COR-L47 (cell line): ENCODE results near the gene MACROD2.

Experiments used
- DNase-seq: peaks from one replicate; lab custom pipeline; 2025; lab: John Stamatoyannopoulos, UW

The MACROD2 gene

DNA sequence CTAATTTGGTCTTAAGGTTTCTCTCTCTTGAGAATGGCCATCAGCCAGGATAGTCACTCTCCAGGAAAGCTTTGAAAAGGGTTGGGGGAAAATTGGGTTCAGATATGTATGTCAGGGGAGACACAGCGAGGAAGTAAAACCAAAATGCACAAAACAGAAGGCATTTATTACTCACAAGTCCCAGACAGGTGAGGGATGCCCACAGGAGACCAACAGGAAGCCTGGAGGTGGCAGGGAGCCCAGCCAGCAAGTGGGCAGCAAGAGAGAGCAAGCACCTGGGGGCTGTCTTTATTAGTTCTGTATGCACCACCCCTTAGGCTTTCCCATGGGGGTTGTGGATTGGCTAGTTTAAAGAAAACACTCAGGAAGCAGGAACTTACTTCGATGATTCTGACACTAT is 1870.2 kb downstream of the MACROD2 start:
- DNase-seq = no peak

DNA sequence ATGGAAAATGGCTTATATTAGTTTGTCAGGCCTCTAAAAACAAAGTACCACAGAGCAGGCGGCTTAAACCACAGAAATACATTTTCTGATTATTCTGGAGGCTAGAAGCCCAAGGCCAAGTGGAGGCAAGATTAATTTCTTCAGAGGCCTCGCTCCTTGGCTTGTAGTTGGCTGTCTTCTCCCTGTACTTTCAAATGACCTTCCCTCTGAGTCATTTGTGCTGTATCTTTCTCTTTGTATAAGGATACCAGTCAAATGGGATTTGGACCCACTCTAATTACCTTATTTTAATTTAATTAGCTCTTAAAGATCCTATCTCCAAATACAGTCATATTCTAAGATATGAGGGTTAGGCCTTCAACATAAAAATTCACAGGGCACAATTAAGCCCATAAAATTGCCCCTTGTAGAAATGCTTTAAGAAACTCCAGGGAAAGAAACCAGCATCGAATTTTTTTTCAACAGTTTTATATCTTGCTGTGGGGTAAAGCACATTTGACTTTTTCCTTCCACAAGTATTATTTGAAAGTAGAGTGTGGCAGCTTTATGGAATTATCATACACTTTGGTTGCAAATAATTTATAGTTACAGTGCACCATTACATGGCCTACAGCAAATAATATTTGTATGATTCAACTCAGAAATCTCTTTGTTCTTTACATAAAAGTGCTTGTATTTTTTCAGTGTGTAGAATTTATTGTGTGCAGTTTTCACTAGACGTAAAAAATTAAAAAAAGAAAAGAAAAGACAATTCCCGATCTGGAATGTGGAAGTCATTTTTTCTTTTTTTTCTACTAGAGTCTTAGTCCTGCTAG is 1871.8 kb downstream of the MACROD2 start:
- DNase-seq = no peak

DNA sequence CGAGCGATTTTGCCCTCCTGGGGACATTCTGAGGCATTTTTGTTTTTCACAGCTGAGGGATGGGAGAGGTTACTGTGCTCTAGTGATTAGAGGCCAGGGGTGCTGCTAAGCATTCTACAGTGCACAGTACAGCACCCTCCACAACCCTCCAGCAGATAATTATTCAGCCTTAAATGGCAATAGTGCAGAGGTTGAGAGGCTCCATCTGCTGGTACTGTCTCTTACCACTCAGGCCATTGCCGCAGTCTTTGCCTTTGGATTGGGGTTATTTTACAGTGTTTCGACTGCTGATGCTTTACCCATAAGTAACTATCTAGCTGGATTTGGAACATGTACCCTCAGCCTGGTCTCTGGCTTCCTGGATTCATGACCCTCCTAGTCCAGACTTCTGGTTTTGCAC is 1872.6 kb downstream of the MACROD2 start:
- no peak for DNase-seq

DNA sequence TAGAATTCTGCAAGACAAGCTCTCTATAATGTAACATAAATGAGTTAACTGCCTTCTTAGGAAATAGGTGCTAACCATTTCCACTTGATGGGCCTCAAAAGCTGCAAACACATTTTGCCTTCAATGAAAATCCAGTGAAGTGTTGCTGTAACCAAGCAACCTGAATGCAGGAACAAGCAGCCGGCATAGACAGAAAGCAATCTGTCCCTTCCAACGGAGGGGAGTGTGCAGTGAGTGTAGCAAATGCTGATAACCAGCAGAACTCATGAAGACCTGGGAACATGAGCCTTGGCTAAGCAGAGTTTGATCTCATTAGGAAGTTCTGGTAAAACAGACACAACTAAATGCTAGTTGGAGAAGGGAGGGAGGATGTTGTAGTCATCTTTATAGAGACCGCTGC is 1880.1 kb downstream of the MACROD2 start:
- no peak for DNase-seq

DNA sequence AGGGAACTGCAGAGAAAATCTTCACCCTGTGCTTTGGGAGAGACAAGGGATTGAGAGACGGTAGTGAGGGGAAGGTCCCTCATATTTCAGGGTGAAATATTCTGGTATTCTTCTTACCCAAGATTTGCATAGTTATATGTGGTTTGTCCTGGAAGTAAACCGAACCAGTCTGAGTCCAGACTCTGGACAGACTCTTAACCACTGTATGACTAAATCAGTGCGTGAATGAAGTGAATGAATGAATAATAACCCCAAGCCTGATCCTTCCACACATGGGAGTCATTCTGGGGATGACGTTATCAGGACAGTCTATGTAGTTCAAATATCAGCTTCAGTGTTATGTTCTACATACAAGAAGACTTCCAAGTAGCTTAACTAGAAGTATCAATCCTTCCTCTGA is 1887.2 kb downstream of the MACROD2 start:
- no peak for DNase-seq

DNA sequence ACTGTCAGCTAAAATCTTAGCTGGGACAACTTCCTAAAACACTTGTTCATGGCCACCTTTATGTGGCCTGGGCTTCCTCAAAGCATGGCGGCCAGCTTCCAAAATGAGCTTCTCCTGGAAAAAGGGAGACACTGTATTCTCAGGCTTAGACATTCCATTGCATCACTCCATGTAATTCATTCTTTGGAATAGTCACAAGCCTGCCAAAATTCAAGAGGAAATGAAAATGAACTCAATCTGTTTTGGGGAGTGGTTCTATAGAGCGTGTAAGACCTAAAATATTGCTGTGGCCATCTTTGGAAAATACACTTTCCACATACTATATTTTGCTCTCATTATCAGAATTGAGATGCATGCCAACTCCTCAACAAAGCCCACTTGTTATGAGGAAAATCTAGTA is 1890.9 kb downstream of the MACROD2 start:
- DNase-seq = no peak

DNA sequence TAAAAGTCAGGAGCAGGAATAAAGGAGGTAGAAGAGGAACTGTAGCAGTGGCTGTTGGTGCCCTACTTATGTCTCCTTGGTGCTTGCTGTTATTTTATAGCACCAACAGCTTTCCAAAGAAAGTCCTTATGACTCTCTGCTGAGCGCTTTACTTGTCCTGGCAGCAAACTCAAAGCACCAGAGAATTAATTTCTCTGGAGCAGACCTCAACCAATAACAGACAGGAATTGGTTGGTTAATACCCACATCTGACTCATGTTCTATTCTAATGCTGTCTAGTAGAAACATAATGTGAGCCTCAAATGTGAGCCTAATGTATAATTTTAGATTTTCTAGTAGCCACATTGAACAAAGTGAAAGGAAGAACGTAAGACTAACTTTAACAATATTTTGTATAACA is 1892.1 kb downstream of the MACROD2 start:
- no peak for DNase-seq

DNA sequence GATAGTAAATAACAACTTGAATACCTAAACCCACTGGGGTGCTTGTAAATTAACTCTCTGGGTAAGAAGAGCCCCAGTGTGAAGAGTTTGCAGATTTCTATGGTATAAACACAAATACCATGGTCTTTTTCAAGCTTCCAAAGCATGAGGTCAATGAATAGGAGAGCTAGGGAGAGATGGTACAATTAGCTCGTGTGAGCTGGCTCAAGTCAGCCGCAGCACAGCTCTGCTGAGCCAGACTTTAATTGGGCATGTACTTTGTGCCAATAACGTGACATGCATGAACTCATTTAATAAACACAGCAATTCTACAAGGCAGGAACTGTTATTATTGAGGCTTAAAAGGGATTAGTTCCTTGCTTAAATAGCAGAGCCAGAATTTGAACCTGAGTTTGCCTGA is 1893.7 kb downstream of the MACROD2 start:
- no peak for DNase-seq

DNA sequence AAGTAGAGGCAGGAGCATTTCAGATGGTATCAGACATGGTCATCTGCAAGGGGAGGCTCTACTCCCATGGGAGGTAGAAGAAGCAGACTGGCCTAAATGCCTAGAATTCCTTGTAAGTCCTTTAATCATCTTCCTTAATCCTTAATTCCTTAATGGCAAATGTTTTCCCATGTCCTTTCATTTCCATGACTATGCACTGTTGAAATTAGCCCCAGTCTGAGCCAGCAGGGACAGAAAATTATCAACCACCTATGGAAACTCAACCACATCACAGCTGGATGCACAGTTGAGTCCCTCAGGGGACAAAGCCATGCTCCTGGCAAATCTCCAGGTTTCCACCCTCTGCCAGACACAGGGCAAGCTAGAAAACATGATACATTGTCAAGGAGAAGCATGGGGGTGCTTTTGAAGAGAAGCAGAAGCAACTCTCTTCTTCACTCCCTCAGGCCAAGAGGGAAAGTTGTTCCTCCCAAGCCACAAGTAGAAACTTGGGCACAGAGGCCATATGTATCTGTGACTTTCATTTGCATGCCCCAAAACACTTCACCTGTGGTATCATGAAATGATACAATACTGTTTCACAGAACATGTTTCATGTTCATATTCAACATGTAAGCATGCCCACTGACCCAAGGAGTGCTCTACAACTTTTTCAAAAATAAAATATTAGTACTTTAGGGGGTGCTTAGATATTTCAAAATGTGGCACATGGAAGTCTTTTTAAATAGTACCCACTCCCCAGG is 1894.4 kb downstream of the MACROD2 start:
- DNase-seq = peak; percentile 49

DNA sequence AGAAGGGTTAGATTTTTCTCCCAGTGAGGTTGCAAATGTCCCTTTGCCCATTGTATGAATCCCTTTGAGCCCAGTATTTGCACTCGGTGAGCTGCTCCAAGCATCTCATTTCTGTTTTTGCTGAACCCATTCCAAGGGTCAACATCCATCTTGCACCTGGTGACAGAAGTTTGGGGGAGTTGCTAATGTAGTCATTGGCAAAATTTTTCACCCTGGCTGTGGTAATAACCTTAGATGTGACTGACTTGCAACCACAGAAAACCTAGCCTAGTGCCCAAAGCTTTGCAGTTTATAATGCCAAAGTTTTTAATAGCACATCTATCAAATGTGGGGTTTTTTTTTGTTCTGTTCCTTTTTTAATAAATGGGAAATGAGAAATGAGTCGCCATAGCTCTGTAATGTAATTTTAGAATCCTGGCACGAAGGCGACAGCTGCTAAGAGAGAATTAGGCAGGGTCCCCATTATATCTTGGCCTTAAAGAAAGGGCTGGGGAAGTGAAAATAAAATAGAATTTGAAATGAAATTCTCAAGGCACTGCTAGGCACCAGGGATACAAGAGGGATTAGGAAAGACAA is 1895.2 kb downstream of the MACROD2 start:
- DNase-seq = no peak

DNA sequence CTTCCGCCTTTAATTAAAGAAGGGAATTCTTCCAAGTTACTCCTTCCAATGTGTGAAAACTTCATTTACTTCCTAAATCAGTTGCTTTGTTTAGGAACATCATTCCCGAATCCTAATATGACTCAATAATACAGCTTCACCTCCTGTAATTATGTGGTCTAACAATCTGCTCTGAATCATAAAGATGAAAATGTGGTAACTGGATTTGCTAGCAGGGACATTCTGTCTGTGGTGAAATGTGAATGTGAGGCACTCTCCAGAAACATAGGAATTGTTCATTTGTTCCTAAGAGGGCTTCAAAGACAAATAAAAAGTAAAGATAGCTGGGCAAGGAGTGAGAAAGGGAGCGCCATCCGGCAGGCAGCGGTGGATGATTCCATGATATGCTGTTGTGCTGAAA is 1899.8 kb downstream of the MACROD2 start:
- DNase-seq = no peak

DNA sequence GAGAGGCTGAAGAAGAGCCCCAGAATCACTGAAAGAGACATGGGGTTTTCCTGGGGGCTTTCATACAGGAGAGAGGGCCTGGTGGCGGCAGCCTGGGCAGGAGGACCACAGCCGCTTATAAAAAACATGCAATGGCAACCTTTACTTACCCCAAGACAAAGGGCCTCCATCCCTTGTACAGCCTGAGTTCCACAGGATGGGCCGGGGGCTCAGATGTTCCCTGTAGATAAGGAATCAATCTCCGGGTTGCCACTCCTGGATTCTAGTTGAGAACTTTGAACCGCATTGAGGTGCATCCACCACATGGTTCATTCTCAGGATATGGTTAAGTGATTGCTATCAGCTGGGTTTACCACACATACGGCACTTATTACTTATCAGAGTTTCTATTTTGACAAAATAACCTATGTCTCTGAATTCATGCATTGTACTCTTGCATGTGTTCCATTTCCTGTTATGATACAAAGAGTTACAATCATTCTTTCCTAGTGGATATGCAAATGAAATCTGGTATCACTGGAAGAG is 1900.3 kb downstream of the MACROD2 start:
- DNase-seq = no peak

DNA sequence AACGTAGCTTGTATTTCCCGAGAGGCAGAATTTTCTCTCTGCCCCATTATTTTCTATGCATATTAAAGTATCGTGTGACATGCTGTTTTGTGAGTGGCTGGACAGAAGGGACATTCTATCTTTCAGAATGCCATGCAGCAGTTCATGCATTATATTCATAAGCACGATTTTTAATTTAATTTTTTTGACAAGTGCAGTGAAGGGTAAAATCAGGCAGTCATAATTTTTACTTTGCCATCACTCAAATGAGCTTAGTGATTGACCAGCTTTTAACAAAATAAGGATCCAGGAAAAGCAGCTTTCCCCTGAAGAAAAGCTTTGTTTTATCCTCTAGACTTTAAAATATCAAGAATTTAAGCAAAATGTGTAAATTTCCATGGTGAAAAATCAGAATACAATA is 1904.7 kb downstream of the MACROD2 start:
- DNase-seq = no peak

DNA sequence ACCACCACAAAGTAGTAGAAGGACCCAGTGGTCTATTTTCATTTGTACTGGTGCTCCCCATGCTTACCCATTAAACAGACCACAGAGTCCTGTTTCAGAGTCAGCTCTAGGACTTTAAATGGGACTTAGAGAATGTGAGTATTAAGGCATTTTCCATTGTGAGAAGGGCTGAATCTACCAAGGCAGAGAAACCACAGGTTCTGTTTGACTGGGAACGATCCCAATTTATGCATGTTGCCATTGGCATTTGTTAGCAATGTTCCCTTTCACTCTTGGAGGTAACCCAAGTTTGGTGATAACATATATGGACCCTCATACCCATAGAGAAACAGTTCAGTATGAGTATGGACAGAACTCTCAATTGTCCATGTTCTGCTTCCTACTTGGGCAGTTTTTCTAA is 1905.1 kb downstream of the MACROD2 start:
- DNase-seq = no peak

DNA sequence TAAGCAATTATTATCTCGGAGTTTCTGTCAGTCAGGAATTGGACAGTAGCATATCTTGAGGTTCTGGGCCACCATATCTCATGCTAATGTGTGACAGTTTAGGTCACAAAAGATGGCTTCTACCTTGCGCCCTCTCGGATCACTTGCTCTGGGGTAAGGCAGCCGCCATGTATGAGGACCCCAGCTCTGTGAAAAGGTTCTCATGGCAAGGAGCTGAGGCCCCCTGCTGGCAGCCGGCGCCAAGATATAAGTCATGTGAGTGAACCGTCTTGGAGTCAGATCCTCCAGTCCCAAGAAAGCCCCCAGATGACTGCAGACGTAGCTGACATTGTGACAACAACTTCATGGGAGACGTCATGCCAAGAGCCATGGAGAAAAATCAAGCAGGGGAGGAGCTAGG is 1907.2 kb downstream of the MACROD2 start:
- no peak for DNase-seq

DNA sequence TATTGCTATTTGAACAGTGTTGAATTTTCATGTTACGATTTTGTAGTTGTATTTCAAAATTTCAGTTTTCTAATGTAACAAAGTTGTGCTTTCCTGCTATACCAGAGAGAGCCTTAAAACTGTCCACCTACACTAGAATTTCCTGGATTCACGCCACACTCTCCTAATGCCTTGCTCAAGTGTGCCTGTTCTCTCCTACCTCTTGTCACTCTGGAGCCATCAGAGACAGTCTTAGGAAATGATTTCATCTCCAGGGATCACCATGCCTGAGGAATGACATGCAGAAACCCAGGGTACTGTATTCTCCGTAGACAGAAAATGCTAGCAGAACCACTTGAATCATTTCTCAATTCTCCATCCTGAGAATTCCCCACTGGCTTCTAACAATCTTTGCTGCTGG is 1910.3 kb downstream of the MACROD2 start:
- no peak for DNase-seq

DNA sequence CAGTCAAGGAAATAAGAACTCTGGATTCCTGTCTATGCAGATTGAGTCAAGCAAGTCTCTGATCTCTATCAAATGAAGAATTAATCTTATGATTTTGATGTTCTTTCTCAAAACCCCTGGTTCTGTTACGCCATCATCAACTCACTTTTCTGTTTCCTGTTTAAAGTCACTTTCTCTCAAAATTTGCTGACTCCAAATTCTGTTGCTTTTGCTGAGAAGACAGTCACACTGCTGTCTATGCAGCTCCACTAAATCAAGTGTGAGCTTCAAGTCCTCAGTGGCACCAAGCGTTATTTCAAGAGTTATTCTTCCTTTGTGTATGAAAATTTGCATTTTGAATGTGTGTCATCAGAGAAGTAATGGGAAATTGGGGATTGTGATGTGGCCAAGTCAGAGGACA is 1914.7 kb downstream of the MACROD2 start:
- no peak for DNase-seq

DNA sequence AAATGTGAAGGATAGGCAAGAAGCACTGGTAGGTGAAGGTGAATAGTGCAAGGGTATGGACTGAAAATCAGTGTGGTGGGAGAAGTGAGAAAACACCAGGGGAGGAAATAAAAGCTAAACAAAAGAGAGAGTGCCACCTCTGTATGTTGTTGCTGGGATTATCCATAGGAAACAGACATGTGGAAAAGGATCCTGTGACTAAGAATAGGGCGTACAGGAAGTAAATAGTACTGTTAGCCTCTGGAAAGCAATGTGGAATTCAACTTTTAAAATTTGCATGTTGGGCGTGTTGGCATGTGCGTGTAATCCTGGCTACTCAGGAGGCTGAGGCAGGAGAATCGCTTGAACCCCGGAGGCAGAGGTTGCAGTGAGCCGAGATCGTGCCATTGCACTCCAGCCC is 1916.3 kb downstream of the MACROD2 start:
- DNase-seq = no peak

DNA sequence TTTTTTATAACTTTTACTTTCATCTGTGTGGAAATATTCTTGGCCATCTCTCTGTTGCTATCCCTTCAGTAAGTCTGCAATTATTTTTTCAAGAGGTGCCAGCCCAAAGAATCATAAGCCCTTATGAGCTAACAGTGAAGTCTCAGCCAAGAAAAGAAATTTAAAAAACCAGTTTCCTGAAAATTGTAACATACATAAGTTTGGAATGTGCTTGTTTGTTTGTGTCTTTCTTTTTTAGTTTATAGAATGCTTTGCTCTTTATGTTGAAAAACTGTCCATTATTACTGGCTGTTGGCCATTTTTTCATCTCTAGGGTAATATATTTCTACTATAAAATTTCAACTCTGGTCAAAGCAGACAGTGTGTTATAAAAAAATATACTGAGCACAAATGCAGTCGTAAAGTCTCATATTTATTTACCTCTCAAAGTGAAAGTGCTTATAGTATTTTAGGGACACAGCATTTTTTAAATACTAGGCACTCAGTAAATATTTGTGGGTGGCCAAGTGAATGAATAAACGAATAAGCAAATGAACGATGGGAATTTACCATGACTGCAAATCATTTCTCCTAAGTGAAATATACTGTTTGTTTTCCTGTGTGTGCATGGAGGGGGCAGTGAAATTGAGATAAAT is 1918.2 kb downstream of the MACROD2 start:
- DNase-seq = no peak

DNA sequence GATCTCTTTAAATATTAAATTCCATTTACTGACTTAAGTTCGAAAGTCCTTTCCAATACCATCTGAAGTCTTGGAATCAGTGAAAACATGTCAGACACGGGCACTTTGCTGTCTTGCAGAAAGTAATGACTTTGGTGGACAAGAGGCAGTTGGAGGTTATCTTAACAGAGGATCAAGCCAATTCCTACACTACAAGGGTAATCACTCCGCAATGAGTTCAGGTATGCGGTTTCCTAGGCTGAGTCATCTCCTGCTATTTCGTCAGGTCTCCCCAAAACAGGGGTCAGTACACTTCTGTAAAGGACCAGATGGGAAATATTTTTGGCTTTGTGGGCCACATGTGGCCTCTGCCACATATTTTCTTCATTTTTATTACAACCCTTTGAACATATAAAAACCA is 1921.3 kb downstream of the MACROD2 start:
- no peak for DNase-seq

DNA sequence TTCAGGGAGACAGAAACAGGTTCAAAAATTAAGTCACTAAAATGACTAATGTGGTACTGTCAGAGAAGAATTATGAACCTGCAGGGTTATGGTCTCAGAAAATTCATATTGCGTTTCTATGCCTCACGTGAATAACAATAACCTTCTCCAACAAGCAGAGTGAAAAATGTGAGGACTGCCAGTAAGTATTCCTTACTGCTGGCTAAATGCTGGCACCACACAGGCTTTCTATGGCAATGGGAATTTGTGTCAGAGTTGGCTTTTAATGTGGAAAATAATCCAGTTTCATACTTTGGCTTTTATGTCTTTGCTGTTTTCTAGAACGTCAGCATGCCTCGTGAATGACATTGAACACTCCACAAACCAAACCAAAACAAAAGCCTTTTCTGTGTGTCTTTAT is 1922.0 kb downstream of the MACROD2 start:
- DNase-seq = no peak

DNA sequence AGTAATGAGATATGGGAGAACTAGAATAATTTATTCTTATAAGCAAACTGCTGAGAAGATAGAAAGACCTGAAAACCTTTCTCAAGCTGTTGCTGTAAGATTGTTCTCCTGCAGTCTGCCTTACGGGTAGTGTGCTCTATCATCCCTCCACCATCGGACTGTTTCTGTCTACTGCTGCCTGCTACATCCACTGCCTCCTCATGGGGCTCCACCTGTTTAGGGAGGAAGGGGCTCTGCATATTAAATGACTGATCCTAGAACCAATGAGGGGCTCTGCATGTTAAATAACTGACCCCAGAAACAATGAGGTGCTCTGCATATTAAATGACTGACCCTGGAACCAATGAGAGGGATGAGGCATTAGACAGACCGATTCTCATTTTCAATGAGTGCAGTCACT is 1923.3 kb downstream of the MACROD2 start:
- DNase-seq = no peak

DNA sequence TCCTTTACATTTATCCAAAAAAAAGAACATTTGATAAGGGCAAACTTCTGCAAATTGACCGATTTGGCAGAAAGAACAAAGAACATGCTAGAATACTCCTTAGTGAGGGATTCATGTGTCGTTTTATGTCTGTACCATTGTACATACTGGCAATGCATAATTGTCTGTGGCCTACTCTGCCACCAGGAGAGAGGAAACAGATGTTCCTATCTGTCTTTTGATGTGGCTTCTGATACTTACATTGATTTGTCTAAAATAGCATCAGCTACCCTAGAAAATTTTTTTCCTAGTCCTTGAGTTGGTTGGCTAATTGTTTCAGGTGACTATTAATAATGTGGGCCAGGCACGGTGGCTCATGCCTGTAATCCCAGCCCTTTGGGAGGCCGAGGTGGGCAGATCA is 1923.8 kb downstream of the MACROD2 start:
- no peak for DNase-seq
